HCT116 (cell line): ENCODE measurements around the gene RPS24. TPM values are rescaled to one million over a fixed set of nuclear protein-coding genes. Genes with fewer than 3 reads are reported as not detected.
"Not testable (repeated sequence)": the region's sequence is repeated elsewhere in the genome, so short reads cannot be mapped to it uniquely, and the experiment has no call there.

Experiments
- ATAC-seq: fragments of 200-7000 bp; cut with Tn5 transposase; 2 replicates; pipeline ENCODE4 v1.9.1; 2020; ENCODE audit warnings: mild to moderate bottlenecking, moderate library complexity
- BruUV-seq: library from RNA; stranded (reverse); fragments of 400-500 nt; replicated peaks from 2 replicates; lab custom pipeline; 2021; lab: Mats Ljungman, UMichigan
- CTCF ChIA-PET: fragments of 300-600 bp; sonication (Branson Sonifier 250); formaldehyde crosslinking; loops from one replicate; lab custom pipeline; 2021; ENCODE audit warnings: antibody characterized with exemption; lab: Charles Lee
- POLR2A ChIA-PET: fragments of 300-600, 350-600 bp; sonication (Branson Sonifier 250); formaldehyde crosslinking; loops from one replicate; lab custom pipeline; 2021; ENCODE audit warnings: antibody characterized with exemption; lab: Charles Lee
- RAD21 ChIA-PET, 2 experiments: fragments of 300-600 bp; sonication (Branson Sonifier 250); formaldehyde crosslinking; loops; one replicate each; lab custom pipeline; 2023; ENCODE audit warnings: low total read pairs in 2 of 2; ENCODE audit not compliant: uncharacterized antibody in 2 of 2, unreplicated experiment in 2 of 2, low non-redundant PET in 1 of 2; lab: Charles Lee
- DNase-seq: peaks from one replicate; pipeline ENCODE4 v3.0.0-alpha.2; 2010; ENCODE audit warnings: low read depth, low spot score
- H2AFZ ChIP-seq: fragments of 200-600 bp; shearing (Covaris generic), sonication (generic); 2 replicates; pipeline ENCODE4 v1.6.1; 2017; ENCODE audit warnings: low read depth, mixed run types, mixed read lengths, antibody characterized with exemption, low read length; ENCODE audit not compliant: poor library complexity, severe bottlenecking
- H3K27ac ChIP-seq: 2 replicates; pipeline ENCODE4 v1.5.1; 2012; ENCODE audit warnings: low read depth, low read length
- H3K27me3 ChIP-seq: fragments of 200-600 bp; sonication (generic); 2 replicates; pipeline ENCODE4 v1.6.1; 2016; ENCODE audit warnings: mixed run types, low read length, mixed read lengths; ENCODE audit not compliant: insufficient read depth
- H3K36me3 ChIP-seq, 2 experiments: fragments of 200-500 bp in 1 of 2; fragments of 200-600 bp in 1 of 2; sonication (Bioruptor generic) in 1 of 2; sonication (generic) in 1 of 2; 2 replicates each; pipeline versions ENCODE4 v1.5.1 to v1.6.1; 2014 to 2016; ENCODE audit warnings: low read length in 2 of 2, inconsistent platforms in 1 of 2, mixed read lengths in 1 of 2, mixed run types in 1 of 2; ENCODE audit not compliant: insufficient read depth in 2 of 2, control insufficient read depth in 1 of 2
- H3K4me1 ChIP-seq, 2 experiments: fragments of 200-600 bp in 1 of 2; sonication (generic) in 1 of 2; 2 replicates each; pipeline versions ENCODE4 v1.5.1 to v1.6.1; 2012 to 2017; ENCODE audit warnings: low read length in 2 of 2, inconsistent platforms in 1 of 2, mild to moderate bottlenecking in 1 of 2, mixed read lengths in 1 of 2, mixed run types in 1 of 2, moderate library complexity in 1 of 2; ENCODE audit not compliant: insufficient read depth in 2 of 2, control insufficient read depth in 1 of 2
- H3K4me2 ChIP-seq: fragments of 200-600 bp; sonication (generic); 2 replicates; pipeline ENCODE4 v1.6.1; 2017; ENCODE audit warnings: mixed run types, low read length, mixed read lengths
- H3K4me3 ChIP-seq, 2 experiments: fragments of 200-600 bp in 1 of 2; sonication (generic) in 1 of 2; replicated peaks in 1 of 2; 2 replicates each; pipeline ENCODE4 v1.5.1; 2011 to 2016; ENCODE audit warnings: low read length in 2 of 2, control low read depth in 1 of 2, low read depth in 1 of 2, mild to moderate bottlenecking in 1 of 2, mixed read lengths in 1 of 2, mixed run types in 1 of 2
- H3K79me2 ChIP-seq: fragments of 200-600 bp; sonication (generic); 2 replicates; pipeline ENCODE4 v1.6.1; 2017; ENCODE audit warnings: mild to moderate bottlenecking, mixed run types, low read length, moderate library complexity, mixed read lengths; ENCODE audit not compliant: insufficient read depth
- H3K9ac ChIP-seq: fragments of 200-600 bp; sonication (generic); 2 replicates; pipeline ENCODE4 v1.6.1; 2016; ENCODE audit warnings: low read length, mixed read lengths
- H3K9me2 ChIP-seq: fragments of 200-600 bp; sonication (generic), shearing (Covaris generic); 2 replicates; pipeline ENCODE4 v1.6.1; 2017; ENCODE audit warnings: mixed run types, mild to moderate bottlenecking, moderate library complexity; ENCODE audit not compliant: insufficient read depth
- H3K9me3 ChIP-seq, 2 experiments: fragments of 200-500 bp in 1 of 2; fragments of 200-600 bp in 1 of 2; sonication (Bioruptor generic) in 1 of 2; sonication (generic) in 1 of 2; 2 replicates each; pipeline ENCODE4 v1.6.1; 2014 to 2017; ENCODE audit warnings: low read length in 2 of 2, mixed read lengths in 2 of 2, inconsistent platforms in 1 of 2, low read depth in 1 of 2, mild to moderate bottlenecking in 1 of 2, mixed run types in 1 of 2, moderate library complexity in 1 of 2; ENCODE audit not compliant: control insufficient read depth in 1 of 2, insufficient read depth in 1 of 2
- H4K20me1 ChIP-seq: fragments of 200-600 bp; sonication (generic), shearing (Covaris generic); 2 replicates; pipeline ENCODE4 v1.6.1; 2017; ENCODE audit warnings: mixed run types, mild to moderate bottlenecking, moderate library complexity; ENCODE audit not compliant: insufficient read depth
- ATF3 ChIP-seq: IDR thresholded peaks from 2 replicates; pipeline ENCODE4 v1.6.1; 2012
- CTCF ChIP-seq, 3 experiments: fragments of 200-600 bp in 1 of 3; sonication (generic) in 1 of 3; IDR thresholded peaks in 2 of 3; conservative IDR thresholded peaks in 1 of 3; 2 replicates each; pipeline ENCODE4 v1.5.1; 2012 to 2017; ENCODE audit warnings: low read depth in 2 of 3, low read length in 2 of 3, antibody characterized with exemption in 1 of 3, borderline replicate concordance in 1 of 3, control low read depth in 1 of 3, mild to moderate bottlenecking in 1 of 3, mixed read lengths in 1 of 3, mixed run types in 1 of 3, moderate library complexity in 1 of 3; ENCODE audit not compliant: insufficient read depth in 1 of 3
- EGR1 ChIP-seq: IDR thresholded peaks from 2 replicates; pipeline ENCODE4 v1.6.1; 2012; ENCODE audit warnings: low read depth
- ELF1 ChIP-seq: IDR thresholded peaks from 2 replicates; pipeline ENCODE4 v1.6.1; 2012; ENCODE audit warnings: low read depth, borderline replicate concordance
- MAX ChIP-seq: IDR thresholded peaks from 2 replicates; pipeline ENCODE4 v1.6.1; 2012
- POLR2A ChIP-seq: IDR thresholded peaks from 2 replicates; pipeline ENCODE4 v1.7.0; 2011; ENCODE audit warnings: borderline replicate concordance; ENCODE audit not compliant: insufficient read depth, insufficient read length; ENCODE audit errors: extremely low read depth
- POLR2AphosphoS5 ChIP-seq: IDR thresholded peaks from 2 replicates; pipeline ENCODE4 v1.6.1; 2011; ENCODE audit warnings: mild to moderate bottlenecking, low read depth, low read length, moderate library complexity
- SRF ChIP-seq: IDR thresholded peaks from 2 replicates; pipeline ENCODE4 v1.6.1; 2012; ENCODE audit warnings: low read depth
- TCF7L2 ChIP-seq: IDR thresholded peaks from 2 replicates; pipeline ENCODE4 v1.7.0; 2011; ENCODE audit warnings: borderline replicate concordance, inconsistent platforms; ENCODE audit not compliant: insufficient read depth, insufficient read length; ENCODE audit errors: extremely low read depth
- ZFX ChIP-seq: fragments of 450-650 bp; IDR thresholded peaks from 2 replicates; pipeline ENCODE4 v1.6.1; 2017
- intact Hi-C: fragments of 100-400 bp; cut with micrococcal nuclease; formaldehyde crosslinking; loops from 2 replicates; pipeline ENCODE4 v1.10.0; 2022
- total RNA-seq: library from RNA; stranded (reverse); gene quantifications from one replicate; pipeline ENCODE4 v1.2.1, GENCODE V29; 2021; ENCODE audit not compliant: unreplicated experiment
- TF ChIP-seq, protein P1 (sequence below): IDR thresholded peaks from 2 replicates; pipeline ENCODE4 v1.6.1; 2011; ENCODE audit warnings: mild to moderate bottlenecking, low read length, moderate library complexity; ENCODE audit not compliant: insufficient replicate concordance; ENCODE audit errors: extremely low read depth

RPS24 gene
- total RNA-seq, 1 experiment from 2014 or later = 1,764 TPM

DNA sequence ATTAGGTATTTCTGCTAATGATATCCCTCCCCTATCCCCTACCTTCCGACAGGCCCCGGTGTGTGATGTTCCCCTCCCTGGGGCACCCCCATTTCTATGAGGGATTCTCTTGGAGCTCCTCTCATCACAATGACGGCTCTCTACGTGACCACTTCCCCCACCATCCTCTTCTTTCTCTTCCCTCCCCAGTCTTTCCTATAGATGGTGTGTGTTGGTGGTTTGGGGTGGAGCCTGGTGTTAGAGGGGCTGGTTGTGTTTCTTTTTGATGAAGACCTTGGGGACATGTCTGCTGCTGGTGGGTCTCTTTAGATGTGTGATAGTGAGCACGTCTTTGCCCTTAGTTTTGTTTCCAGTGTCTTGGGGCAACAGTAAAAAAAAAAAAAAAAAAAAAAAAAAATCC lies 28.6 kb downstream of the RPS24 start:
- no peak for DNase-seq
- no peak for ATAC-seq
- H3K27me3 ChIP-seq = no peaks in the 10 kb centered on the region
- BruUV-seq = no TSS peak
- no peak overlapping the region for H3K4me2 ChIP-seq
- no peak overlapping the region for H3K9ac ChIP-seq
- H3K36me3 ChIP-seq = no peaks in the 10 kb centered on the region
- no peaks in the 10 kb centered on the region for H3K9me3 ChIP-seq
- no peak overlapping the region for H3K4me3 ChIP-seq
- no peaks in the 10 kb centered on the region for H4K20me1 ChIP-seq
- no peaks in the 10 kb centered on the region for H3K9me2 ChIP-seq
- CTCF ChIA-PET = no interaction called here
- no peak overlapping the region for H3K27ac ChIP-seq
- RAD21 ChIA-PET = no interaction called here
- H3K79me2 ChIP-seq = no peaks in the 10 kb centered on the region
- intact Hi-C loops = no loop called here
- POLR2A ChIA-PET = no interaction called here
- H3K4me1 ChIP-seq = no peaks in the 10 kb centered on the region
- H2AFZ ChIP-seq = no peak overlapping the region
- no peak for TF ChIP-seq TCF7L2
- no peak for TF ChIP-seq POLR2AphosphoS5
- TF ChIP-seq EGR1 = no peak
- no peak for TF ChIP-seq ZFX
- no peak for TF ChIP-seq ELF1
- no peak for TF ChIP-seq POLR2A
- TF ChIP-seq, protein P1, sequence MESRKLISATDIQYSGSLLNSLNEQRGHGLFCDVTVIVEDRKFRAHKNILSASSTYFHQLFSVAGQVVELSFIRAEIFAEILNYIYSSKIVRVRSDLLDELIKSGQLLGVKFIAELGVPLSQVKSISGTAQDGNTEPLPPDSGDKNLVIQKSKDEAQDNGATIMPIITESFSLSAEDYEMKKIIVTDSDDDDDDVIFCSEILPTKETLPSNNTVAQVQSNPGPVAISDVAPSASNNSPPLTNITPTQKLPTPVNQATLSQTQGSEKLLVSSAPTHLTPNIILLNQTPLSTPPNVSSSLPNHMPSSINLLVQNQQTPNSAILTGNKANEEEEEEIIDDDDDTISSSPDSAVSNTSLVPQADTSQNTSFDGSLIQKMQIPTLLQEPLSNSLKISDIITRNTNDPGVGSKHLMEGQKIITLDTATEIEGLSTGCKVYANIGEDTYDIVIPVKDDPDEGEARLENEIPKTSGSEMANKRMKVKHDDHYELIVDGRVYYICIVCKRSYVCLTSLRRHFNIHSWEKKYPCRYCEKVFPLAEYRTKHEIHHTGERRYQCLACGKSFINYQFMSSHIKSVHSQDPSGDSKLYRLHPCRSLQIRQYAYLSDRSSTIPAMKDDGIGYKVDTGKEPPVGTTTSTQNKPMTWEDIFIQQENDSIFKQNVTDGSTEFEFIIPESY = no peak
- no peak for TF ChIP-seq SRF
- TF ChIP-seq, all 23 proteins: peak for 0

- H2AFZ ChIP-seq = no peak overlapping the region
- H3K36me3 ChIP-seq = no peaks in the 10 kb centered on the region
- ATAC-seq = no peak
- no peaks in the 10 kb centered on the region for H3K9me3 ChIP-seq
- intact Hi-C loops = no loop called here
- H3K9ac ChIP-seq = no peak overlapping the region
- H3K4me2 ChIP-seq = no peak overlapping the region
- ChIA-PET RAD21 (no interaction called here), POLR2A (no interaction called here), CTCF (no interaction called here)
- no peak overlapping the region for H3K4me3 ChIP-seq
- no peaks in the 10 kb centered on the region for H4K20me1 ChIP-seq
- DNase-seq = no peak
- TF ChIP-seq CTCF (IDR thresholded peaks at IDR 0.05 in 2 of 3, conservative IDR thresholded peaks at IDR 0.05 in 1 of 3; ENCODE audit: borderline replicate concordance in 1 of 3, insufficient read depth in 1 of 3, low read depth in 2 of 3, low read length in 2 of 3) = no peak
- no peak for TF ChIP-seq MAX
- TF ChIP-seq ATF3 = no peak
- no peaks in the 10 kb centered on the region for H3K4me1 ChIP-seq
- BruUV-seq = no TSS peak
- no peaks in the 10 kb centered on the region for H3K9me2 ChIP-seq
- no peaks in the 10 kb centered on the region for H3K79me2 ChIP-seq
- no peaks in the 10 kb centered on the region for H3K27me3 ChIP-seq
- H3K27ac ChIP-seq = no peak overlapping the region
These were observed 29.6 kb downstream of the RPS24 start for GRCh38 chr10:78063236-78063635.

GRCh38 chr10:78064919-78065318 lies 31.3 kb downstream of the RPS24 start:
- ATAC-seq = not testable (repeated sequence)

More at GRCh38 chr10:78064919-78065318, 31.3 kb downstream of the RPS24 start:
- BruUV-seq, H3K4me3 ChIP-seq, H4K20me1 ChIP-seq, H3K9ac ChIP-seq, intact Hi-C loops, H3K36me3 ChIP-seq, RAD21 ChIA-PET, H3K9me3 ChIP-seq, H2AFZ ChIP-seq, DNase-seq, H3K4me2 ChIP-seq, H3K27ac ChIP-seq, H3K27me3 ChIP-seq, POLR2A ChIA-PET, H3K9me2 ChIP-seq, CTCF ChIA-PET, H3K79me2 ChIP-seq, H3K4me1 ChIP-seq: not testable (repeated sequence)
